Omental fat pad (tissue), 4 donors: ENCODE results near the gene RCN2. TPM values are rescaled to one million over a fixed set of nuclear protein-coding genes. Genes with fewer than 3 reads are reported as not detected.

Experiments
- ATAC-seq: fragments of 150-250 bp; one replicate; pipeline ENCODE4 v1.9.1; 2016; ENCODE audit warnings: mild to moderate bottlenecking, moderate library complexity; ENCODE audit not compliant: low FRiP score
- DNase-seq: peaks from one replicate; pipeline ENCODE4 v3.0.0-alpha.2; 2019; ENCODE audit warnings: low spot score
- total RNA-seq, 4 donors: library from RNA; depleted of rRNA; stranded (reverse); fragments of >200 nt; gene quantifications; one replicate each; pipeline ENCODE4 v1.1.0, GENCODE V29; 2016
- TF ChIP-seq, protein P1 (sequence below), 3 donors: fragments of 450-650 bp; IDR thresholded peaks; one replicate each; pipeline ENCODE4 v1.5.1; 2016 to 2017; ENCODE audit warnings: antibody characterized with exemption in 3 of 3, mild to moderate bottlenecking in 3 of 3, moderate library complexity in 2 of 3

Gene RCN2
- total RNA-seq, 4 donors from 2014 or later, result 26.0 to 43.0 (median 33.0) TPM

DNA sequence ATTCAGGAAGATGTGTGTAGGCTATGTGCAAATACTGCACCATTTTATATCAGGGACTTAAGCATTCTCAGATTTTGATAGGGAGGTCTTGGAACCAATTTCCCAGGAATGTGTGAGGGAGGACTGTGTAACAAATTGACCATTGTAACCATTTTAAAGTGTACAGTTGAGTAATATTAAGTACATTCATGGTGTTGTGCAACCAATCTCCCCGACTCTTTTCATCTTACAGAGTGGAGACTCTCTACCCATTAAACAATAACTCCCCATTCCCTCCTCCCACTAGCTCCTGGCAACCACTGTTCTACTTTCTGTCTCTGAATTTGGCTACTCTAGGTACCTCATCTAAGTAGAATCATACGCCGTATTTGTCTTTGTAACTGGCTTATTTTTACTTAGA, 5.1 kb downstream of the RCN2 start:
- TF ChIP-seq, protein P1, sequence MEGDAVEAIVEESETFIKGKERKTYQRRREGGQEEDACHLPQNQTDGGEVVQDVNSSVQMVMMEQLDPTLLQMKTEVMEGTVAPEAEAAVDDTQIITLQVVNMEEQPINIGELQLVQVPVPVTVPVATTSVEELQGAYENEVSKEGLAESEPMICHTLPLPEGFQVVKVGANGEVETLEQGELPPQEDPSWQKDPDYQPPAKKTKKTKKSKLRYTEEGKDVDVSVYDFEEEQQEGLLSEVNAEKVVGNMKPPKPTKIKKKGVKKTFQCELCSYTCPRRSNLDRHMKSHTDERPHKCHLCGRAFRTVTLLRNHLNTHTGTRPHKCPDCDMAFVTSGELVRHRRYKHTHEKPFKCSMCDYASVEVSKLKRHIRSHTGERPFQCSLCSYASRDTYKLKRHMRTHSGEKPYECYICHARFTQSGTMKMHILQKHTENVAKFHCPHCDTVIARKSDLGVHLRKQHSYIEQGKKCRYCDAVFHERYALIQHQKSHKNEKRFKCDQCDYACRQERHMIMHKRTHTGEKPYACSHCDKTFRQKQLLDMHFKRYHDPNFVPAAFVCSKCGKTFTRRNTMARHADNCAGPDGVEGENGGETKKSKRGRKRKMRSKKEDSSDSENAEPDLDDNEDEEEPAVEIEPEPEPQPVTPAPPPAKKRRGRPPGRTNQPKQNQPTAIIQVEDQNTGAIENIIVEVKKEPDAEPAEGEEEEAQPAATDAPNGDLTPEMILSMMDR (IDR thresholded peaks at IDR 0.05), result no peak
- DNase-seq (no peak), ATAC-seq (no peak)

DNA sequence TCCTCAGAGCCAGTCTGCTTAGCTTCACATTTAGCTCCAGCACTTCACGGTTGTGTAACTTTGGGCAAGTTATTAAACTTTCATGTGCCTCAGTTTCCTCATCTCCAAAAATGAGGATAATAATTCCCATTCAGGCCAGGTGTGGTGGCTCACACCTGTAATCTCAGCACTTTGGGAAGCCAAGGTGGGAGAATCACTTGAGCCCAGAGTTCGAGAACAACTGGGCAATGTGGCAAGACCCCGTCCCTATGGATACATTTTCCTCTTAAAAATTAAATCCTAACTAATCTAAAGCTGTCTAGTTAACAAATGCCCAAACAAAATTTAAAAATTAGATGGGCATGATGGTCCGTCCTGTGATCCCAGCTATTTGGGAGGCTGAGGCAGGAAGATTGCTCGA, 7.2 kb downstream of the RCN2 start:
- DNase-seq, result no peak
- ATAC-seq, result no peak
- TF ChIP-seq, protein P1 (IDR thresholded peaks at IDR 0.05), result no peak

DNA sequence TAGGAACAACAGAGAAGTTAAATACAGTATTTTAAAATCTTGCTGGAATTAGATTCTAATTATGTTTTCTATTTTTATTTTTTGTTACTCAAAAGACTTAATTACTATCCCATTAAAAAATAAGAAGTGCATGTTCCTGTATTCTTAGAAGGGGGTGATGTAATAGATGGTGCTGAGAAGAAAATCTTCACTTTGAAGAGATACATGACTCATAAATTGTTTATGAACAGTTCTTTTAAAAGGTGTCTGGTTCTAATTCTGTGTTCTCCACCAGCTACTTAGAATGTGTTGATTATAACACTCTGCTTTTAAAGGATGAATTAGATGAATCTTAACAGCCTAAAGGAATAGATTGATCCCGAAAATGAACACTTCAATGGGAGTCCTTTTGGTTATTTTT, 8.2 kb downstream of the RCN2 start:
- no peak for ATAC-seq
- TF ChIP-seq, protein P1 (IDR thresholded peaks at IDR 0.05), result no peak
- DNase-seq, result no peak

DNA sequence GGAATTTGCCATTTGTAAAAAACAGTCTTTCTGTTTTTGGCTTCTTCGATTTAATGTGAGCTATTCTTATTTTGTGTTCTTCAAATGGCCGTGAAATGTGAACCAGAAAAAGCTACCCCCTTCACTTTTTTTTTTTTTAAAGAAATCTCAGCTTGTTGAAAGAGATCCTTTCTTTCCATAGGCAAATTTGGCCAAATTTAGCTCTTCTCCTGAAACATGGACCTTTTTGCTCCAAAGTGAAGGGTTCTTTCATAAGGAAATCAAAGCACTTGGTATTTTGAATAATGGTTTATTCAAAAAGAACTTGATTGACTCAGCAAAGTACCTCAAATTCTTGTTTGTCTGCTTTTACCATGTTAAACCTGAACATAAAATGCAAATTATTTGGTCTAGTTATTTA, 10.1 kb downstream of the RCN2 start:
- TF ChIP-seq, protein P1 (IDR thresholded peaks at IDR 0.05), result no peak
- DNase-seq, result no peak
- ATAC-seq, result no peak

DNA sequence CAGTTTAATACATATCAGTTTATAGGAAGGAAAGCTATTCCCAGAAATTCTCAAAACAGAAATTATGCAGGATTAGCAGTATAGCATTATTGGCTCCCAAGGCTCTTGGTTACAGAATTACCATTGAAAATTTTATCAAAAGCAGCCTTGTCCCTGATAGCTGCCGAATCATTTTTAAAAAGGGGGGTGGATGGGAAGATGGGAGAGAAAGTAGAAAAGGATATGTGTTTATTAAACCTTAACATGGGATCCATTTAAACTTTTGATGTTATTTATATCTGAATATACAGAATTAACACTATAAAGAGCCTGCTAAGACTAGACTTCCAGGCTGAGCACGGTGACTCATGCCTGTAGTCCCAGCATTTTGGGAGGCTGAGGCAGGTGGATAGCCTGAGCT, 10.8 kb downstream of the RCN2 start:
- no peak for DNase-seq
- TF ChIP-seq, protein P1 (IDR thresholded peaks at IDR 0.05), result no peak
- no peak for ATAC-seq

DNA sequence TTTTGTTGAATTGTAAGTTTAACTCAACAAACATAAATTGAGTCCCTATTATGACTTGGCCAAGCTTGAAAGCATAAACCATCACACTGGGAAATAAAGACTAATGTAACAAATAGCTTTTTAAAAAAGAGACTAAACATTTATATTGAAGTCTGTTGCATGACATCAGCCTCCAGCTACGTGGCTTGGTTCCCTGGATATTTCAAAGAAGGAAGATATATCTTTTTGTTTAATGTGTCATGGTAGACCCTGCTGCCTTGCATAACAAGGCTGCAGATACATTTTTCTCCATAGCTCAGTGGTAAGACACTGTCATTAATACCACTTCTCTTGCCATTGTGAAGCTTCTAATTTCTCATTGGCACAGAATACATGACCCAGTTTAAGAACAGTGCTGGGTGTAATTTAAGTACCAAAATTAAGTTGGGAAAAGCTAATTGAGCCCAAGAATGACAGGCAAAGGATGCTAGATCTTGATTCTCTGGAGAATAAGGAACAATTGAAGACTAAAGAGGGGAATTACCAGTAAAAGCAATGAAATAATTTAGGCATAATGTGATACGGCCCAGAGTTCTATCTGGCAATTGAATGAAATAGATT, 14.0 kb downstream of the RCN2 start:
- TF ChIP-seq, protein P1 (IDR thresholded peaks at IDR 0.05), result no peak
- DNase-seq (no peak), ATAC-seq (no peak)

DNA sequence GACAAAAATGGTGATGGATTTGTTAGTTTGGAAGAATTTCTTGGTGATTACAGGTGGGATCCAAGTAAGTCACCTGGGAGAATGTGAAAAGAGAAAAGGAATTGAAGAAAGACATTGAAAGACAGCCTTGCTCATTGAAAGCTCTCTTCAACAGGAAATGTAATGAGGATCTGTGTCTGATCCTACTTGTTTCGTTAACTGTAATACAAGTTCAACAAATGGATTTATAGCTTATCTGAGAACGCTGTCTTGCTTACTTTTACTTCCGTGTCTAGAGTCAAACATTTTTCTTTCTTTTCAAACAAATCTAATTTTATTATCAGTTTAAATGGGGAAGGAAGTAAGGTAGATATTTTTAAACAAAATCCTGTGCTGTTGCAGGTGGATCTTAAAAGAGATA, 15.9 kb downstream of the RCN2 start:
- ATAC-seq (no peak), DNase-seq (no peak)
- TF ChIP-seq, protein P1 (IDR thresholded peaks at IDR 0.05), result no peak
